Progenitor cell of endocrine pancreas (in vitro differentiated cells): ENCODE results near the gene ITIH1. TPM values are rescaled to one million over a fixed set of nuclear protein-coding genes. Genes with fewer than 3 reads are reported as not detected.

Source experiments
- DNase-seq: peaks from one replicate; pipeline ENCODE4 v3.0.0; 2021; ENCODE audit warnings: low spot score; ENCODE audit not compliant: unreplicated experiment
- H3K27ac Mint-ChIP-seq: 2 replicates; pipeline ENCODE4 v1.8.0; 2021; ENCODE audit warnings: mild to moderate bottlenecking, moderate library complexity, mixed read lengths
- H3K27me3 Mint-ChIP-seq: 2 replicates; pipeline ENCODE4 v1.8.0; 2021; ENCODE audit warnings: mixed read lengths
- H3K36me3 Mint-ChIP-seq: 2 replicates; pipeline ENCODE4 v1.8.0; 2022; ENCODE audit warnings: mixed read lengths; ENCODE audit not compliant: insufficient read depth
- H3K4me1 Mint-ChIP-seq: 2 replicates; pipeline ENCODE4 v1.8.0; 2021; ENCODE audit warnings: low read depth, mixed read lengths
- H3K4me3 Mint-ChIP-seq: 2 replicates; pipeline ENCODE4 v1.8.0; 2021; ENCODE audit warnings: low read depth, mild to moderate bottlenecking, moderate library complexity, mixed read lengths
- H3K9me3 Mint-ChIP-seq: 2 replicates; pipeline ENCODE4 v1.8.0; 2021; ENCODE audit warnings: low read depth, mixed read lengths
- CTCF ChIP-seq: fragments of 200-600 bp; sonication (generic); IDR thresholded peaks from one replicate; pipeline ENCODE4 v1.5.0; 2021; ENCODE audit warnings: antibody characterized with exemption, mild to moderate bottlenecking; ENCODE audit not compliant: unreplicated experiment
- total RNA-seq: library from RNA; stranded (reverse); gene quantifications from 2 replicates; pipeline ENCODE4 v1.2.1, GENCODE V29; 2021

The ITIH1 gene
- total RNA-seq, 1 donor from 2014 or later = 14.1 TPM

GRCh38 chr3:52781741-52782140 is 4.3 kb downstream of the ITIH1 start:
- Mint-ChIP-seq H3K9me3 (no peaks in the 10 kb centered on the region), H3K27me3 (peaks cover 23% of the 10 kb centered on the region), H3K27ac (no peak overlapping the region), H3K4me1 (peaks cover 13% of the 10 kb centered on the region), H3K36me3 (no peaks in the 10 kb centered on the region), H3K4me3 (no peak overlapping the region)
- no peak for TF ChIP-seq CTCF
- no peak for DNase-seq

GRCh38 chr3:52782412-52783210 is 5.2 kb downstream of the ITIH1 start:
- Mint-ChIP-seq H3K4me1 (peaks cover 7% of the 10 kb centered on the region), H3K36me3 (no peaks in the 10 kb centered on the region), H3K9me3 (no peaks in the 10 kb centered on the region), H3K27me3 (peaks cover 23% of the 10 kb centered on the region), H3K4me3 (no peak overlapping the region), H3K27ac (no peak overlapping the region)
- no peak for TF ChIP-seq CTCF
- no peak for DNase-seq

- H3K27me3 Mint-ChIP-seq = peaks cover 23% of the 10 kb centered on the region
- peaks cover 4% of the 10 kb centered on the region for H3K4me1 Mint-ChIP-seq
- H3K9me3 Mint-ChIP-seq = no peaks in the 10 kb centered on the region
- H3K36me3 Mint-ChIP-seq = no peaks in the 10 kb centered on the region
- no peak for TF ChIP-seq CTCF
- no peak overlapping the region for H3K4me3 Mint-ChIP-seq
- DNase-seq = no peak
- no peak overlapping the region for H3K27ac Mint-ChIP-seq
These were observed 5.8 kb downstream of the ITIH1 start for GRCh38 chr3:52783211-52783555.

- Mint-ChIP-seq H3K4me1 (peaks cover 3% of the 10 kb centered on the region), H3K9me3 (no peaks in the 10 kb centered on the region), H3K27me3 (peaks cover 26% of the 10 kb centered on the region), H3K27ac (no peak overlapping the region), H3K4me3 (no peak overlapping the region), H3K36me3 (no peaks in the 10 kb centered on the region)
- TF ChIP-seq CTCF = no peak
- no peak for DNase-seq
These were observed 6.7 kb downstream of the ITIH1 start for GRCh38 chr3:52784021-52784621.

- no peak for DNase-seq
- Mint-ChIP-seq H3K9me3 (no peaks in the 10 kb centered on the region), H3K27me3 (peaks cover 26% of the 10 kb centered on the region), H3K36me3 (no peaks in the 10 kb centered on the region), H3K4me3 (no peak overlapping the region), H3K27ac (no peak overlapping the region), H3K4me1 (peaks cover 3% of the 10 kb centered on the region)
- no peak for TF ChIP-seq CTCF
These were observed 7.7 kb downstream of the ITIH1 start for GRCh38 chr3:52784931-52785590.
